NCI-H748 (cell line): ENCODE data around the gene ACVR2B.
"Not testable (repeated sequence)": the region's sequence is repeated elsewhere in the genome, so short reads cannot be mapped to it uniquely, and the experiment has no call there.

Experiments
- DNase-seq: peaks from one replicate; lab custom pipeline; 2025; ENCODE audit not compliant: unreplicated experiment; lab: John Stamatoyannopoulos, UW

Gene ACVR2B

DNA sequence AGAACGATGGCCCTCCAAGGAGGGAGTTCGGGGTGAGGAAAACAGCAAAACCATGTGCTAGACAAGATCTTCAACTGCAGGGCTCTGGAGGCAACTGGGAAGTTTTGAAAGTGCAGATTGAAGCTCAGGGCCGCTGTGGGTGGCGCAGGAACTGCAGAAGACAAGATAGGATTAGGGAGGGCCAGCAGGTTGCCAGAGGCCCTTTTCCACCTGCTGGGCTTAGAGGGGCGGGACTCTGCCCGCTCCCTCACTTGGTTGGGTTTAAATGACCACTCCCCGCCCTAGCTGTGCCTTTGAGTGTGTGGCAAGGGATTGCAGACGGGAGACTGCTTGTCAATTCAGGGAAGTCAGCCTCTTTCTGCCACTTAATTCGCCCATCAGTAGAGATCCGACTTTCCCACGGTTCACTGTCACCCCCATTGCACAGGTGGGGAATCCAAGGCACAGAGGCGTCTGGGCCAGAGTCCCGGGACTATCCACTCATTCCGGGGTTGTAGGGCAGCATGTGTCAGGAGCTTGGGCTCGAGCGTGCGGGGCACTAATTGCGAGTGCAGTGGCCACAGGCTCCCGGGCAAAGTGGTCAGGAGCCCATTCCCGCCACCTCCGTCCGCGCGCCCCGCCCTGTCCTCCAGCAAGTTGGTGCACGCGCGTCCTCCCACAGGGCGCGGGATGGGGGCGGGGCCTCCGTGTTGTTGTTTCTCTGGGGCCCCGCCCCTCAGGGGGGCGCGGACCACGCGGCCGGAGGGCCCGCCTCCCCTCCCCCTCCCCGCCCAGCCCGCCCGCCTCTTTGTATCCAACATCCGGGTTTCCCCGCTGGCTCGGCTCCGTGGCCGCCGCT is at the start of gene ACVR2B:
ACVR2B (plus strand) TSS at position 816 of the 838 bp plus-strand sequence. CDS start 433 bp downstream, outside the sequence.
- peak; percentile 84 for DNase-seq

GRCh38 chr3:38404286-38404685 is 49.4 kb upstream of the ACVR2B start:
- no peak for DNase-seq

- DNase-seq, result no peak
Observed at GRCh38 chr3:38411591-38411990, 42.1 kb upstream of the ACVR2B start.

GRCh38 chr3:38420758-38421157 is 32.9 kb upstream of the ACVR2B start:
- DNase-seq, result not testable (repeated sequence)

DNA sequence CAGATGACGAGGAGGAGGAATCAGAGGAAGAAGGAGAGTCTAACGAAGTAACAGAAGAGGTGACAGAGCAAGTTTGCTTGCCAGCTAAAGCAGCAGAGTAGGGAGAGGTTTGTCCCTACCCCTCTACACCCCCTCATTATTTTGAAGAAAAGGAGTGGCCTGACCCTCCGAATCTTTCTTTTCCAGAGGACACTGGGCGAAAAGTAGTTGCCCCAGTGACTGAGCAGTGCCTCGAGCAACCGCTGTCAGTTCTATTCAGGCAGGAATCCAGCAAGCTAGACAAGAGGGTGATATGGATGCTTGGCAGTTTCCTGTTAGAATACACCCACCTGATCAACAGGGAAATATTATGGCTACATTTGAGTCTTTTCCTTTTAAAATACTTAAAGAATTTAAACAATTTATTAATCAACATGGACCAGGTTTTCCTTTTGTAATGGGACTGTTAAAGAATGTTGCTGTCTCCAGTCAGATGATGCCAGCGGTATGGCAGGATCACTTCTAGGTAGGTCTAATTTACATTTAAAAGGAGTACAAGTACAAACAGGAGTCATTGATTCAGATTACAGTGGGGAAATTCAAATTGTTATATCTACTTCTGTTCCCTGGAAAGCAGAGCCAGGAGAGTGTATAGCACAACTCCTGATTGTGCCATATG is 31.9 kb upstream of the ACVR2B start:
- DNase-seq, result no peak

DNA sequence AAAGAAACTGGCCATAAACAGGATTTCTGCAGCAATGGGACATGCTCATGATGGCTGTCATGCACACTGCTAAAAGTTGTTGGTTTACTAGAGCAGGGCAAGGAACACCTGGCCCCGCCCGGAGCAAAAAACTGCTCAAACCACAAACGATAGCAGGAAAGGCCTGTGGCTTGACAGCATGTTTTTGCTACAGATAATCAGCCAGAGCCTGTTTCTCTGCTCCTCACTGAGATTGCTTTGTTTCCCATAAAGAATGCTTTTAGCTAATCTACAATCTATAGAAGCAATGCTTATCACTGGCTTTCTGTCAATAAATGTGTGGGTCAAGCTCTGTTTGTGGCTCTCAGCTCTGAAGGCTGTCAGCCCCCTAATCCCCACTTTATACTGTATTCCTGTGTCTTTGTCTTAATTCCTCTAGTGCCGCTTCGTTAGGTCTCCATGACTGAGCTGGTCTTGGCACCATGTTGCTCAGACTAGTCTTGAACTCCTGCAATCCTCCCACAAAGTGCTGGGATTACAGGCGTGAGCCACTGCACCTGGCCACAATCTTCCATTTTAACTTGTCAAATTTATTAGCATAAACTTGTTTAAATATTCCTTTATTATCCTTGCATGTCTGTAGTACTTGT is 26.8 kb upstream of the ACVR2B start:
- DNase-seq, result not testable (repeated sequence)

DNA sequence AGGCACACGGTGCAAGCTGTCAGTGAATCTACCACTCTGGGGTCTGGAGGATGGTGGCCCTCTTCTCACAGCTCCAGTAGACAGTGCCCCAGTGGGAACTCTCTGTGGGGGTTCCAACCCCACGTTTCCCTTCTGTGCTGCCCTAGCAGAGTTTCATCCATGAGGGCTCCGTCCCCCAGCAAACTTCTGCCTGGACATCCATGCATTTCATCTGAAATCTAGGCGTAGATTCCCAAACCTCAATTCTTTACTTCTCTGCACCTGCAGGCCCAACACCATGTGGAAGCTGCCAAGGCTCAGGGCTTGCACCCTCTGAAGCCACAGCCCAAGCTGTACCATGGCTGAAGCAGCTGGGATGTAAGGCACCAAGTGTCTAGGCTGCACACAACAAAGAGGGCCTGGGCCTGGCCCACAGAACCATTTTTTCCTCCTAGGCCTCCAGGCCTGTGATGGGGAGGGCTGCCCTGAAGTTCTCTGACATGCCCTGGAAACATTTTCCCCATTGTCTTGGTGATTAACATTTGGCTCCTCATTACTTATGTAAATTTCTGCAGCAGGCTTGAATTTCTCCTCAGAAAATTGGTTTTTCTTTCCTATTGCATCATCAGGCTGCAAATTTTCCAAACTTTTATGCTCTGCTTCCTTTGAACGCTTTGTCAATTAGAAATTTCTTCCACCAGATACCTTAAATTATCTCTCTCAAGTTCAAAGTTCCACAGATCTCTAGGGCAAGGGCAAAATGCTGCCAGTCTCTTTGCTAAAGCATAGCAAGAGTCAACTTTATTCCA is 20.6 kb upstream of the ACVR2B start:
- not testable (repeated sequence) for DNase-seq

GRCh38 chr3:38433661-38434060 is 20.0 kb upstream of the ACVR2B start:
- DNase-seq, result not testable (repeated sequence)

DNA sequence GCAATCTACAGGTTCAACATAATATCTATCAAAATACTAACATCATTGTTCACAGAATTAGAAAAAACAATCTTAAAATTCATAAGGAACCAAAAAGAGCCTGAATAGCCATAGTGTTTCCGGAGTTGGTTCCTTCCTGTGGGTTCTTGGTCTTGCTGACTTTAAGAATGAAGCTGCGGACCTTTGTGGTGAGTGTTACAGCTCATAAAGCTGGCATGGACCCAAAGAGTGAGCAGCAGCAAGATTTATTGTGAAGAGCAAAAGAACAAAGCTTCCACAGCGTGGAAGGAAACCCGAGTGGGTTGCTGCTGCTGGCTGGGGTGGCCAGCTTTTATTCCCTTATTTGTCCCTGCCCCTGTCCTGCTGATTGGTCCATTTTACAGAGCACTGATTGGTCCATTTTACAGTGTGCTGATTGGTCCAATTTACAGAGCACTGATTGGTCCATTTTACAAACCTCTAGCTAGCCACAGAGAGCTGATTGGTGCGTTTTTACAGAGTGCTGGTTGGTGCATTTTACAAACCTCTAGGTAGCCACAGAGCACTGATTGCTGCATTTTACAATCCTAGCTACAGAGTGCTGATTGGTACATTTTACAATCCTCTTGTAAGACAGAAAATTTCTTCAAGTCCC is 15.1 kb upstream of the ACVR2B start:
- not testable (repeated sequence) for DNase-seq

DNA sequence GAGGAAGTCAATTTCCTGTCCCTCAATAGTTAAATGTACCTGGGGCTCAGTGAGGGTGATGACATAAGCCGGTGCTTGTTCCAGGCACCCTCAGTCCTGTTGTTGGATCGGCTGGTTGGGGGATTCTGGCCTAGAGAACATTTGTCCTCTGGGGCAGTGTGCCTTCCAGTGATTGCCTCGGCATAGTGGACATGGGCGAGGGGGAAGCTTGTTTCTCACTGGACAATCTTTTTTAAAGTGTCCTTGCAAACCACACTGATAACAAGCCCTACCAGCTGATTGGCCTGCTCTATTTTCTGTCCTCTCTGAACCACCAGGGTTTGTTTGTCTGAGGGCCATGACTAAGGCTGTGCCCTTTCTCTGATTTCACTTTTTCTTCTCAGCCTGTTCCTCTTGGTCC is 10.5 kb upstream of the ACVR2B start:
- DNase-seq, result not testable (repeated sequence)

DNA sequence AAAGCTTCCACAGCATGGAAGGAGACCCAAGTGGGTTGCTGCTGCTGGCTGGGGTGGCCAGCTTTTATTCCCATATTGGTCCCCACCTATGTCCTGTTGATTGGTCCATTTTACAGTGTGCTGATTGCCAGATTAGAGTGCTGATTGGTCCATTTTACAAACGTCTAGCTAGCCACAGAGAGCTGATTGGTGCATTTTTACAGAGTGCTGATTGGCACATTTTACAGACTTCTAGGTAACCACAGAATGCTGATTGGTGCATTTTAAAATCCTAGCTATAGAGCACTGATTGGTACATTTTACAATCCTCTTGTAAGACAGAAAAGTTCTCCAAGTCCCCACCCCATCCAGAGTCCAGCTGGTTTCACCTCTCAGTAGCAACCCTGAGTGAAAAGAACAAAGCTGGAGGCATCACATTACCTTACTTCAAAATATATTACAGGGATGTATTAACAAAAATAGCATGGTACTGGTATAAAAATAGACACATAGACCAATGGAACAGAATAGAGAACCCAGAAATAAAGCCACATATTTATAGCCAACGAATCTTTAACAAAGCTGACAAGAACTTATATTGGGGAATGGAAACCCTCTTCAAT is 7.5 kb upstream of the ACVR2B start:
- no peak for DNase-seq

DNA sequence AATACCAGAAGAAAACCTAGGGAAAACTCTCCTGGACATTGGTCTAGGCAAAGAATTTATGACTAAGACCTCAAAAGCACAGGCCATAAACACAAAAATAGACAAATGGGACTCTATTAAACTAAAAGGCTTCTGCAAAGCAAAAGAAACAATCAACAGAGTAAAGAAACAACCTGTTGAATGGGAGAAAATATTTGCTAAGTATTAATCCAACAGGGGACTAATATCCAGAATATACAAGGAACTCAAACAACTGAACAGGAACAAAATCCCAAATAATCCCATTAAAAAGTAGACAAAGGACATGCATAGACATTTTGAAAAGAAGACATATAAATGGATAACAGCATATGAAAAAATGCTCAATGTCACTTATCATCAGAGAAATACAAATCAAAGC is 6.9 kb upstream of the ACVR2B start:
- DNase-seq, result no peak

GRCh38 chr3:38450853-38451252 is 2.8 kb upstream of the ACVR2B start:
- DNase-seq, result no peak

DNA sequence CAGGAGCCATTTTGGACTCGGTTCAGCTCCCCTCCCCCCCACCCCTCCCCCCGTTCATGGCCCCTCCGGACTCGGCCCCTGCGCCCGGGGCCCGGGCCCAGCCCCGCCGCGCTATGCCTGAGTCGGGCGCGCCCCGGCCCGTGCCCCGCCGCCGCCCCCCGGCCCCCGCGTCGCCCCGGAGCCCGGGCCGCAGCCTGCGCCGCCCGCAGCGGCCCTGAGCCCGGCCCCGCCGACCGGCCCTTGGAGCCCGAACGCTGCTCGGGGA is 155 bp downstream of the ACVR2B start:
- DNase-seq, result no peak

DNA sequence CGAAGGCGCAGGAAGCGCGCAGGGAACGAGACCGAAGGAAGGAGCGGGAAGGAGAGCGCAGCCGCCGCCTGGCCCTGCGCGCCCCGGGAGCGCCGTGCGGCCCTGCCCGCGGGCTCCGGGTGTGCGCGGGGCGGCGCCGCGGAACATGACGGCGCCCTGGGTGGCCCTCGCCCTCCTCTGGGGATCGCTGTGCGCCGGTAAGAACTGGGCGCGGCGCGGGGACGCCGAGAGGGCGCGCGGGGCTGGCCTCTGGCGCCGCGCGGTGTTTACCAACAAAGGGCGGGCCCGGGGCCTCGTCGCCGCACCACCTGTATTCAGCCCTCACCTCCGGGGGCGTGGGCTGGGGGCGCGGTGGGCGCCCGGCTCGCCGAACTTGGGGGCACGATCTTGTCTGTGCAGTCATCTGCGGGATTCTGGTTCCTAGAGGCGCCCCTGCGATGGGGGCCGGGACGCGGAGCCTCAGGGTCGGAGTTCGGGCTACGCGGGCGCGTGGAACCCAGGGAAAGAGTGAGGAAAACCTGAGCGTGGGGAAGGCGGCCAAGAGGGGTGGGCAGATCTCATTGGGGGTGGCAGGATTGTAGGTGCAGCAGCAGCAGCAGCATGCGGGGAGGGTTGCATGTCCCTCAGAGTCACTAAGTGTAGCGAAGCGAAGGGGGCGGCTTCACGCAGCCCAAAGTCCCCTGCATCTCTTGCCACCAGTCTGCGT is 641 bp downstream of the ACVR2B start:
- peak; percentile 57 for DNase-seq

DNA sequence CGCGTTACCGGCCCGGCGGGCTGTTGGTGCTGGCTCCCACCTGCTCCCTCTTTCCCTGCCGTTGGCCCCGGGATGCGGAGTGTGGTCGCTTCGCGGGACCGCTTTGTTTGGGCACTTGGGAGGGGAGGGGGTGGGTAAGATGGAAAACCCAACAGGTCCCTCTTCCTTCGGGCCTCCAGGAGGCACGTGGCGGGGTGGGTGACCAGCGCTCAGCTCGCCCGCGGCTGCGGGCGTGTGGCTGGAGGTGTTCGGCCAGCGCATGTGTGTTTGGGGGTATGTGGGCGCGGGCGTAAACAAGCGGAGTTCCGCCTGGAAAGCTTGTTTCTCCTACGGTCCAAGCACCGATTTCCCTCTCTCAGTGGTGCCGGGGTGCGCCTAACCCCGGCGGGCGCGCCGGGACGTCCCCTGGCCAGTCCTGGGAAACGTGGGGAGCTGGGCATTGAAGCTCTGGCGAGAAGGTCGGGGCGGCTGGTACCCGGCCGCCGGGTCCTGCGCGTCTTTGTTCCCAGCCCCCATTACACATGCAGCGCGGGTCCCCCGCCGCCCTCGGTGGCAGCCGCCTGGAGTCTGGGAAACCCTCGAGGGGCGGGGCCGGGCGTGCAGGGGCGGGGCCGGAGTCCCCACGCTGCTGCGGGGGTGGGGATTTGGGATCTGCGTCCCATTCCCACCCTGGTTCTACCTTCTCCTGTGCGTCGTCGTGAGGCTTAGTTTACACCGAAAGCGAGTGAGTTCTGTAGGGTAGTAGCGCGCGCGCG is 1.4 kb downstream of the ACVR2B start:
- peak; percentile 90 for DNase-seq

- DNase-seq, result no peak
Observed at GRCh38 chr3:38455639-38456430, 2.1 kb downstream of the ACVR2B start.
